HG03460 (cell line): ENCODE results near the gene FRS2.

Source experiments
- ATAC-seq: cut with Tn5 transposase; IDR thresholded peaks from one replicate; pipeline ENCODE4 v1.9.1; 2021; ENCODE audit not compliant: unreplicated experiment

Gene FRS2

DNA sequence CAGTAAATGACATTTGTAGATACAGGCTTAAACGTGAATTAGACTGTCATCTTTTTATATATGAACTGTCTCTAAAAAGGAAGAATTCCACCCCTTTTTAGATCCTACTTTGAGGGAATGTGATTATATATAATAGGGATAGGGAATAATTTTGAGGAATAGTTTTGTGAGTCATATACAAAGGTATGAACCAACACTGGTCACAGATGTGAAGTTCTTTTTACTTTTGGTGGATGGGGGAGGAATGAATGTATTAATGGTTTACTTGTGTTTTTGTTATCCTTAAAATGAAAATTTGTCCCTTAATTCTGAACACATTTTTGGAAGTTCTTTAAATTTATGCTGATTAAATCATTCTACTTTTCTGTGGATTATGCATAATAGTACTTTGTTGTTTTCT, 30.4 kb downstream of the FRS2 start:
- ATAC-seq = no peak

DNA sequence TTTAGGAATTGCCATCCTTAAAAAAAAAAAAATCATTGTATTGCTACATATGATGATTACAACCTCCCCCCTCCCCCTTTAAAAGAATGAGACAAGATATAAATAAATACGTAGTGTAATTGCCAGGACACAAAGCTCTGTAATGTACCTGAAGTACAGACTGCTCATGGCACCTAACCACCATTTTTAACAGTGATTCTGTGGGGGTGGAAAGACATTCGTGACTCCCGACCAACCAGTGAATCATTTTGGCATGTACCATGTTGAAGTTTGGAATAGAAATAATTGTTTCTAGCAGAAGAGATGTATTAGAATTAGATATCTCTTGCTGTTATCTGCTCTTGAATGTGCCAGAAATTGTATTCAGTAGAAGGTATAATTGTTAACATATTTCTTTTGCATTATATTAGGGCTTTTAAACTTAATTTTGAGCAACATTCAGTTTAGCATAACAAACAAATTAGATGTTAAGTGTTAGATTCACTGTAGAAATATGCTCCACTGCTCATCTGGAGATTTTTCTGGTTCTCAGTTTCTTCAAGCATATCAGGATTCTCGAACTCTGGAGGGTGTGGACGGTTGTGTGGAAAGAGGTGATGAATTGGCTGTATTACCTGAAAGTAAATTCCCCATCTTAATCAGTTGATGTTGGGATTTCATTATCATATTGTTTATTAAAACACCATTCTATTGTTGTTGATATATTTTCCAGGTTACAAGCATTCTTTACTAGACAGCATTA, 31.1 kb downstream of the FRS2 start:
- ATAC-seq = no peak

DNA sequence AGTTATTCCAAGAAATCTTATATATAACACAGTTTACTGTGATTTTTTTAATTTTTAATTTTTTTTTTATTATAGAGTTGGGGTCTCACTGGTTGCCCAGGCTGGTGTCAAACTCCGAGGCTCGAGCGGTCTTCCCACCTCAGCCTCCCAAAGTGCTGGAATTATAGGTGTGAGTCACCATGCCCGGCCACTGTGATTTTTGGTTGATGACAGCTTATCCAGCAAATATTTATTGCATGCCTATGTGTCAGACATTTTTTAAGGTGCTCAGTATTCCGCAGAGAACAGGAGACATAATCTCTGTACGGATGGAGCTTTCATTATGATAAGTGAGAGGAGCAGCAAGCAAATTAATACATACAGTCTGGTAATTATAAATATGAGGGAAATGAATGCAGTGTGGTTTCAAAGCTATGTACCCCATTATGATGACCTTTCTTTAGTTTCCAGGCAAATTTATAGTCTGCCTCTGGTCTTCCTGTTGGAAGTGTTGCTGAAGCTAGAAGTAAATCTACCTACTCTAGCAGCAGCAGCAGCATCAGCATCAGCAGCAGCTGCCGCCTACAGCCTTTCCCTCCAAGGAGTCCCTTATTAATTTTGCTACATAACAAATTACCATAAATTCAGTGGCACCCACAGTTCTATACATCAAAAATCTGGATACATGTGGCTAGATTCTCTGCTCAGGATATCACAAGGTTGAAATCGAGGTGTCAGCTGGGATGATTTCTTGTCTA, 32.3 kb downstream of the FRS2 start:
- no peak for ATAC-seq

DNA sequence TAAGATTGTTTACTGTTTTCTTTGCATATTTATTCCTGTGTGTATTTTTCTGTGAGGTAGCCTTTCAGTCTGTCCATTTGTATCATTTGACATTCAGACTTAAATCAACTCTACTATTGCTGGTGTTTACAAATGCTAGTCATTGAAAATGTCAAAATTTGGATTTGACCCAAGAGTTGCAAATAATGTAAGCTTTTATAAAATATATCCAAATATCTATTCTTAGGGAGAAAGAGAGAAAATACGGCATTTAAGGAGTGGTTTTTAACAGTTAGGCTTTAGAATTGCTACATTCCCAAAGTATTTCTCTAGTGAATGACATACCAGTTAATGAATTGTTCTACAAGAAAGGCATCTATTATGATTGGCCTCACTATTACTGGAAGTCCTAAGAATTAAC, 37.9 kb downstream of the FRS2 start:
- no peak for ATAC-seq

DNA sequence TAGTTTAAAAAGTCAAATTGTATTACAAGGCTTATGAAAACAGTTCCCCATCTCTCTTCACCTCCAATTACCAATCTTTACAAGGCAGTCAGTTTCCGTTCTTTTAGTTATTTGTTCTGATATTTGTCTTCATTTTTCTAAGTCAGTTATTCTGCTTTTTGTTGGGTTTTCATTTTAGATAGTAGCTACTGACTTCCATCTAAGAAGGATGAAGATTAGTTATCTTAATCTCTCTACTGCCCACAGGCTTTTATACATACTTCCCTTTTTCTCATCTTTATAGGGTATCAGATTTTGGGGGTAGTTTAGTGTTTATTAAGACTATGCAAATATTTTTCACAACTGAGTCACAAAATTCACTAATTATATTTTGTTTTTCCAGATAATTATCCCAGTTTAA, 38.4 kb downstream of the FRS2 start:
- no peak for ATAC-seq

DNA sequence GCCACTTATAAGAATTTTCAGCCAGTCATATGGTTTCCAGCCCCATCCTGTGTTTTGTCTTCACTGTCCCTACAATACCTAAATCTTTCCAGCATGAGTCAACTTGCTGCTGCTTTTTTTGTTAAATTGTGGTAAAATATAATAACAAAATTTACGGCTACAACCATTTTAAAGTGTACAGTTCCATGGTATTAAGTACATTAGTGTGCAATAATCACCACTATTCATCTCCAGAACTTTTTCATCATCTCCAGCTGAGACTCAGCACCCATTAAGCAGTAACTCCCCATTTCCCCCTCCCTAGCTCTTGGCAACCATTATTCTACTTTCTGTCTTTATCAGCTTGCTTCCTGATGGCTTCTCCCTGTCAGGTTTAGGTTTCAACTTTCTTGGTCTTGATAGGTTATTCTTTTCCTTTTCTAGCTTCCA, 39.1 kb downstream of the FRS2 start:
- no peak for ATAC-seq

DNA sequence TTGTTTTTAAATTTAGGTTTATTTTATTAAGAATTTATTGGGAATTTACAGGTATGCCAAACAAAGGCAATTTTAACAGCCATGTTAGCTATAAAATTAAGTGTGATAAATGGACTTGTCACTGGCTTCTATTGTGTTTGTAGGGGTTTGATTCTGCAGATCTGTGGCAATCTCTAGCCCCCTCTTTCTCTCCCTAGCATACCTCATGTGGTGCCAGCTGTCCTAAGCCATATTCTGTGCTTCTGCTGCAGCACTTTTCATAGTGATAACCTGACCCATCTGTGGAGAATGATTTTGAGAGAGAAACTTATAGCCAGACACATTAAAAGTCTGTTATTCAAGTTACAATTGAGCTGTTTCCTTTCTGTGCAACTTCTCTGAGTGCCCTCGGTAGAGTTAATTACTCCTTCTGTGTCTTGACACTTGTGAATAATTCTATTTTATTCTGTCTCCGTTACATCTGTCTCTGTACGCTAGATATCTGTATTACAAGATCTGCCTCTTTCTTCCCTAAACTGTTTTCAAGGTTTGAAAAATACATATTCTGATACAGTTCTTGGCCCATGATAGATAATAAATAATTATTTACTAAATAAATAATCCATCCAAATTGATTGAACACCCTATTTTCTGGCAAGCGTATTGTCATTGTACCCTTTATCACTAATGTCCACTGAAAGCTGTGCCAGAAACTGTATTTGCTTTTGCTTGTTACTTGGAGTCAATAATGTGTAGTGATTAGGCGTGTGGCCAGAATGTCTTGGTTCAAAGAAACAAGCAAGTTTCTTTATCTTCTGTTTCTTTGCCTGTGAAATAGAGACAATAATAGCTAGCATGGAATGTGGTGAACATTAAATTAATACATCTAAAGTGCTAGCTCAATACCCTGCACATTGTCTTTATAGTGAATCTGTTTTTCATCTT, 40.0 kb downstream of the FRS2 start:
- ATAC-seq = no peak

DNA sequence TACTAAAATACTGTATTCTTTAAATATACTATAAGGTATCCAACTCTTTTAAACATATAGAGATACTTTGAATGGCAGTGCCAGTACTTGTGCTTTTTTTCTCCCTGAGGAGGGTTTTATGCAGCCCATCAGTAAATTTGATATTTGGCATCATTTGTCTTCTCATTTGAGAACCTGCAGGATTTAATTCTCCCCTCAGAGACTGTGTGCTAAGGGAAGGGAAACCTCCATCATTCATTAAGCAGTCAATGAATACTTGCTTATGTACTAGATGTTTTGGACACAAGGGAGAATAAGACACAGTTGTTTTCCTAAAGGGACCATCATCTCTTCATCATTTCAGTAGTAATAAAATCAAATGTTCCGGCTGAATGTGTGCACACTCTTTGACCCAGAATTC, 40.8 kb downstream of the FRS2 start:
- no peak for ATAC-seq

DNA sequence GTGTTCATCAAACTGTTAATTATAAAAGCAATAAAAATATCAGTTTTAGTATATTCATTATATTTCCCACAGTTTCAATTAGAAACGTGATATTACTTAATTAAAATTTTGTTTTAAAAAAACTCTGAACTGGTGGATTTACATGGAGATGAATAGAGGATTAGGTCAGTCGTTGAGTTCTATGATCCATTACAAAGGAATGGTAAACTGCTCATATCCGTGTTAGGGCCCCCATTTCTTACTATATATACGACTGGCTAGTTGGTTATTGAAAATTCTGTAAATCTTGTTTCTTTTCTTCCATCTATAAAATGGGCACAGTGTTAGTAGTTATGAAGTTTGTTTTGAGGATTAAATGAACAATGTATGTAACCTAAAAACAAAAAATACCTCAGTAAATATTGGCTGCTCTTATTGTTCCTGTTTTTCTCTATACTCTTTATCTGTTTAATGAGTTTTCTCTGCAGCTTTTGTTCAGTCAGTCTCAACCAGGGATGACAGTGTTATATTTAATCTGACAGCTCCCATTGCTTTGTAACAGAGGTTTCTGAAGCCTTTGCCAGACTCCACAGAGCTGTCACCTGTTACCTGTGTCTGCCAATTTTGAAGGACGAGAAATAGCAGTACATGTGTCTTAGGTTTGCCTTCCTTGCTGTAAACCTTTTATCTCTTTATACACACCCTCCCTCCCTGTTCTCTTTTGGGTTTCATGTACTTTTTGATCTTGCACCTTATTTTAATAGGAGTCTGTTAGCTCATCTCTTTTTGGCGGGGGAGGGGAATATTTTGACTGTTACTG, 41.5 kb downstream of the FRS2 start:
- ATAC-seq = no peak

DNA sequence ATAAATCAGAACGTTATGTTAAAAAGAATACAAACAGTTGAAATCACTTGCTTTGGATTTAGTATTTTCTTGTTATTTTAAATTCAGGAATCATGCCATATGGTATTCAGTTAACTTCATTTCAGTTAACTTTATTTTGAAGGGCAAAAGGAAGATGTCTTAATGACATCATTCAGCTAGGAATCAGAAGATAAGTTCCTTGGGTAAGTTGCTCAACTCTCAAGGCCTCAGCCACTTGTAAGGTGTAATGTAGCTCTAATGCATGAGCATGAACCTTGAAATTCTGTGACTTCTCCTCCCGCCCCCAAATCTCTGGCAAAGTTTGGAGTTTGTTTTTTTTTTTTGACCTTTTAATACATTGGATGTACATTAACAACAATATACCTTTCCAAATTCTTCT, 42.6 kb downstream of the FRS2 start:
- no peak for ATAC-seq

DNA sequence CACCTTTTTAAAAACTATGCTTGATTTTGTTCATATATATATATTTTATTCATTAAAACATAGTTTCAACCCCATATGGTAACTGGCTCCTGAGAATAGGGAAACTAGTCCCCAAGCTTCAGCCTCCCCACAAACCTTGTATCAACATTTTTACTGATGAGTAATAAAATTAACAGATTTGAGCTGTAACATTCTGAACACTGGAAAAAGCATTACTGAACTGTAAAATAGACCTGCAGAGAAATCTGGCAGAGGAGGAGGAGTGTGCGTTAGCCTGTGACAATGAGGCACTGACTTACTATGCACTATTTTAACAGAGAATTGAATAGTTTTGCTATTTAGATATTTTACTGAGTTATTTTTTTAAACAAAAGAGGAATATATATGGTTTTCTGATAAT, 43.1 kb downstream of the FRS2 start:
- no peak for ATAC-seq

DNA sequence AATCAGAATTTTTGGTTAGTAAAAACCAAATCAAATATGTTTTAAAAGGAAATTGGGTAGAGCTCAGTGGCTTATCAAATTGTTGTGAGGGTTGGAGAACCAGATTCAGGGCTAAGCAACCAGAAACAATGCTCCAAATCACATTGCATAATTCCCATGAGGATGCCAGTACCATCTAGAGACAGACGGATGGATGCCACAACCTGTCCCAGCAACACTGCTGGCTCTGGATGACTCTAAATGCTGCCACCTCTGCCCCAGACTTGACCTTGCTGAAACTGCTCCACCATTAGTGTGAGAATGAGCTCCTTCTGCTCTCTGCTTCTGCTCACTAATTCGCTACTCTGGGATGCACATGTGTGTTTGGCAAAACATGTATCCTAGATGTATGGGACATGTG, 43.9 kb downstream of the FRS2 start:
- ATAC-seq = no peak

DNA sequence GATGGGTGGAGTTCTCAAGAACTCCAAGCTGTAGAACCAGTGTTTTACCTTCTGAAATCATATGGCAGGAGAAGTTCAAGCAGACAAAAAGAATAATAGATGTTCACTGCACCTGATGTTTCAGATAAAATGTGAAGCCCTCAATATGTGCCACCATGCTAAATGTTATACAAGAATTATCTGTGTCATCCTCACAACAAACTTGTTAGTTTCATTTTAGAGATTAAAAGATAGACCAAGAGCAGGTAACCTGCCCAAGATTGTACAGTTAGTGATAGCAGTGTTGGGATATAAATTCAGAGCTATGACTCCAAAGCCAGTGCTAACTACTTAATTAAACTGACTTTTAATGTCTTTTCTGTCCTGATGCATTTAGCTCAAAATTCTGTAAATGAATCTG, 44.7 kb downstream of the FRS2 start:
- no peak for ATAC-seq

DNA sequence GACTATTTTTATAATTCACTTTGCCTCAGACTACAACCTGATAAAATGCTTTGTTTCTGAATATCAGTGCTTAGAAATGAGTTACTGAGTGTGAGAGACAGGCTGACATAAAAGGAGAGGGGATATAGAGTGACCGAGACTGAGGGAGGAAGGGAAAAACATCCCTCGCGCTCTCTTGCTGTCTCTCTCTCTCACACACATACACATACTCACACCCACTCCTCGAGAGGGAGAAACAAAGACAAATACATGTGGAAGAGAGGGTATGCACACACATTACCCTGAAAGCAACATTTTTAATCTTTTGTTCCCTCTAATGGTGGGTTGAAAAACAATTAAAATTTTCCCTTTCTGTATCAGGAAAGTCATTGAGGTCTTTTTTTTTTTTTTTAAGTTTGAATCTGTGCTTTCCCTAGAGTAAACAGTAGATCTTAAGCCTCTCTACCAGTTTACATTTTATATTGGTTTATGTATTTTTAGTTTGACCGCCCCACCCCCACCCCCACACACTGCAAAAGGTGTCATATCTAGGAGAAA, 45.3 kb downstream of the FRS2 start:
- no peak for ATAC-seq

DNA sequence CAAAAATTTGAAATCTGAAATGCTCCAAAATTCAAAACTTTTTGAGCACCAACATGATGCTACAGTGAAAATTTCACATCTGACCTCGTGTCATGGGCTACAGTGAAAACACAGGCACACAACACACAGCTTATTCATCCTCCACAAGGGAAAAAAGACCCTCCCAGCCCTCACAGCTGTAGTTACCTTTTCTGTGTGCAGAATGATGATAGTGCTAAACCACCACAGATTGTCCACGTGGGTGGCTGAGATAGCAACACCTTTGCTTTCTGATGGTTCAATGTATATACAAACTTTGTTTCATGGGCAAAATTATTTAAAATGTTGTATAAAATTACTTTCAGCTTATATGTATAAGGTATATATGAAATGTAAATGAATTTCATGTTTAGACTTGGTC, 46.8 kb downstream of the FRS2 start:
- no peak for ATAC-seq

DNA sequence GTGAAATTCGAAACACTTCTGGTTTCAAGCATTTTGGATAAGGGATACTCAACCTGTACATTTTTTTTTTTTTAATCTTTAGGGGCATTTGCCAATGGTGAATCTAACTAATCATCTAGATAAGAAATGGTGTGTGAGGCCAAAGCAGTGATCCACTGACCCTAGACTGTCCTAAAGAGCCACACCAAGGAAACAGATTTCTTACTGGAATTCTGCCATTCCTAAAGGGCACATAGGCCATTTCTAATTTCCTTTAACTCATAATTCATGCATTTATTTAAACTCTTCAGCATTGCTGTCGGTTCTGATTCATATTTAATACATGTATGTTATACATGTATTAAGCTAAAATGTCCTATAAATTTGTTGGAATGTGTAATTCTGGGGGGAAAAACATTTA, 47.2 kb downstream of the FRS2 start:
- no peak for ATAC-seq

DNA sequence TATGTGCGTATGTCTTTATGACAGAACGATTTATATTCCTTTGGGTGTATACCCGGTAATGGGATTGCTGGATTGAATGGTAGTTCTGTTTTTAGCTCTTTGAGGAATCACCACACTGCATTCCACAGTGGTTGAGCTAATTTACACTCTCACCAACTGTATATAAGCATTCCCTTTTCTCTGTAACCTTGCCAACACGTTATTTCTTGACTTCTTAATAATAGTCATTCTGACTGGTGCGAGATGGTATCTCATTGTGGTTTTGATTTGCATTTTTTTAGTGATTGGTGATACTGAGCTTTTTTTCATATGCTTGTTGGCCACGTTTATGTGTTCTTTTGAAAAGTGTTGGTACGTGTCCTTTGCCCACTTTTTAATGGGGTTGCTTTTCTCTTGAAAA, 49.7 kb downstream of the FRS2 start:
- no peak for ATAC-seq

DNA sequence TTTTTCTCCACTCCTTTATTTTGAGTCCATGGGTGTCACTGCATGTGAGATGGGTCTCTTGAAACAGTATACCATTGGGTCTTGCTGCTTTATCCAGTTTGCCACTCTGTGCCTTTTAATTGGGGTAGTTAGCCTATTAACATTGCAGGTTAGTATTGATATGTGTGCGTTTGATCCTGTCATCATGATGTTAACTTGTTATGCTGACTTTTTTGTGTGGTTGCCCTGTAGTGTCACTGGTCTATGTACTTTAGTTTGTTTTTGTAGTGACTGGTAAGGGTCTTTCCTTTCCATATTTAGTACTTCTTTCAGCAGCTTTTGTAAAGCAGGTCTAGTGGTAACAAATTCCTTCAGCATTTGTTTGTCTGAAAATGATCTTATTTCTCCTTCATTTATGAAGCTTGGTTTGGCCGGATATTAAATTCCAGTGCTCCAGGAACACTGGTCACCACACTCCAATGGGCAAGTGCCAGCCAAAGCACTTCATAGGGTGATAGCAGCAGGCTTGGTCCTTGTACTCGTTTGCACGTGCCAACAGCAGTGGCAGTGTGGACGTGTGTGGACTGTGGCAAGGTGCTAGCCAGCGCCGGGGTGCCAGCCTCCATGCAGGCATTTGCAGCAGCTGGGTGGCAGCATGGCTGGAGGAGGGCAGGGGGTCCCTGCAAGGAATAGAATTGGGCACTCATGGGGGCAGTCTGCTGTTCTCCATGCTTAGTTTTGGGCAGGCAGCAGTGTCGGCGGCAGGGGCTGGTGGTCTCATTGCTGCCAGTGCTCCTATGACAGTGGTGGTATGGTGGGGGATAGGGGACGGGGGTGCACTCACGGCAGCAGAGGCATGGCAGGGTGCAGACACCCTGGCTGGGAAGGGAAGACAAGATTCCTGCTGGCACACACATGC, 53.5 kb downstream of the FRS2 start:
- no peak for ATAC-seq

DNA sequence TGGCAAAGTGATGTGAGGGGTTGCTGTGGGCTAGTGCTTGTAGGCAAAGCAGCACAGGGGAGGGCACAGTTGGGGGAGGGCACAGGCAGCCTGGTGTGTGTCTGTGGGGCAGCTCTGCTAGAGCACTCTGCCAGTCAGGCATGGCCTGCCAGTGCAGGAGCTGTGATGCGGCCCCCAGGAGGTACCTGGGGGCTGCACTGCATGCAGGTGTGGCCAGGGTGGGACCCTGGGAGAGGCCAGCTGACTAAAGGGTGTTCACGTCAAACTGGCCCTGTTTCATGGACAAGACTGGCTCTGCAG, 54.1 kb downstream of the FRS2 start:
- no peak for ATAC-seq
